Right forelimb (tissue), 1 donor: ENCODE results near the gene LRIG1.
"Not testable (repeated sequence)": the region's sequence is repeated elsewhere in the genome, so short reads cannot be mapped to it uniquely, and the experiment has no call there.

Source experiments
- DNase-seq: peaks from one replicate; pipeline ENCODE4 v3.0.0-alpha.2; 2018

The LRIG1 gene

GRCh38 chr3:66441129-66441528 lies 59.7 kb downstream of the LRIG1 start:
- no peak for DNase-seq

- DNase-seq, result no peak
These were observed 61.0 kb downstream of the LRIG1 start for GRCh38 chr3:66439666-66440344.

GRCh38 chr3:66438046-66438445 lies 62.8 kb downstream of the LRIG1 start:
- no peak for DNase-seq

- no peak for DNase-seq
These were observed 63.4 kb downstream of the LRIG1 start for GRCh38 chr3:66437341-66437929.

- no peak for DNase-seq
These were observed 64.8 kb downstream of the LRIG1 start for GRCh38 chr3:66435989-66436388.

GRCh38 chr3:66434726-66435125 lies 66.1 kb downstream of the LRIG1 start:
- DNase-seq, result no peak

GRCh38 chr3:66433522-66433782 lies 67.4 kb downstream of the LRIG1 start:
- no peak for DNase-seq

- DNase-seq, result no peak
These were observed 67.9 kb downstream of the LRIG1 start for GRCh38 chr3:66432767-66433521.

- peak; percentile 22 for DNase-seq
These were observed 68.6 kb downstream of the LRIG1 start for GRCh38 chr3:66432041-66432766.

- DNase-seq, result peak; percentile 28
These were observed 69.3 kb downstream of the LRIG1 start for GRCh38 chr3:66431494-66431893.

- no peak for DNase-seq
These were observed 69.9 kb downstream of the LRIG1 start for GRCh38 chr3:66430876-66431275.

- no peak for DNase-seq
These were observed 72.1 kb downstream of the LRIG1 start for GRCh38 chr3:66428733-66429132.

- no peak for DNase-seq
These were observed 72.8 kb downstream of the LRIG1 start for GRCh38 chr3:66427951-66428474.

GRCh38 chr3:66427352-66427751 lies 73.5 kb downstream of the LRIG1 start:
- no peak for DNase-seq

GRCh38 chr3:66426135-66426534 lies 74.7 kb downstream of the LRIG1 start:
- no peak for DNase-seq

- no peak for DNase-seq
These were observed 75.2 kb downstream of the LRIG1 start for GRCh38 chr3:66425576-66426114.

- DNase-seq, result no peak
These were observed 75.8 kb downstream of the LRIG1 start for GRCh38 chr3:66425032-66425431.

- no peak for DNase-seq
These were observed 77.0 kb downstream of the LRIG1 start for GRCh38 chr3:66423791-66424190.

GRCh38 chr3:66421893-66422292 lies 78.9 kb downstream of the LRIG1 start:
- not testable (repeated sequence) for DNase-seq

- not testable (repeated sequence) for DNase-seq
These were observed 79.7 kb downstream of the LRIG1 start for GRCh38 chr3:66421144-66421543.

GRCh38 chr3:66419036-66419435 lies 81.8 kb downstream of the LRIG1 start:
- no peak for DNase-seq

GRCh38 chr3:66418475-66418931 lies 82.3 kb downstream of the LRIG1 start:
- DNase-seq, result no peak
